HCT116 (cell line): ENCODE results near the gene CBLB. TPM values are rescaled to one million over a fixed set of nuclear protein-coding genes. Genes with fewer than 3 reads are reported as not detected.

Experiments used
- ATAC-seq: fragments of 200-7000 bp; cut with Tn5 transposase; 2 replicates; pipeline ENCODE4 v1.9.1; 2020; ENCODE audit warnings: mild to moderate bottlenecking, moderate library complexity
- BruUV-seq: library from RNA; stranded (reverse); fragments of 400-500 nt; replicated peaks from 2 replicates; lab custom pipeline; 2021; lab: Mats Ljungman, UMichigan
- CTCF ChIA-PET: fragments of 300-600 bp; sonication (Branson Sonifier 250); formaldehyde crosslinking; loops from one replicate; lab custom pipeline; 2021; ENCODE audit warnings: antibody characterized with exemption; lab: Charles Lee
- POLR2A ChIA-PET: fragments of 300-600, 350-600 bp; sonication (Branson Sonifier 250); formaldehyde crosslinking; loops from one replicate; lab custom pipeline; 2021; ENCODE audit warnings: antibody characterized with exemption; lab: Charles Lee
- RAD21 ChIA-PET, 2 experiments: fragments of 300-600 bp; sonication (Branson Sonifier 250); formaldehyde crosslinking; loops; one replicate each; lab custom pipeline; 2023; ENCODE audit warnings: low total read pairs in 2 of 2; ENCODE audit not compliant: uncharacterized antibody in 2 of 2, unreplicated experiment in 2 of 2, low non-redundant PET in 1 of 2; lab: Charles Lee
- DNase-seq: peaks from one replicate; pipeline ENCODE4 v3.0.0-alpha.2; 2010; ENCODE audit warnings: low read depth, low spot score
- H2AFZ ChIP-seq: fragments of 200-600 bp; shearing (Covaris generic), sonication (generic); 2 replicates; pipeline ENCODE4 v1.6.1; 2017; ENCODE audit warnings: low read depth, mixed run types, mixed read lengths, antibody characterized with exemption, low read length; ENCODE audit not compliant: poor library complexity, severe bottlenecking
- H3K27ac ChIP-seq: 2 replicates; pipeline ENCODE4 v1.5.1; 2012; ENCODE audit warnings: low read depth, low read length
- H3K27me3 ChIP-seq: fragments of 200-600 bp; sonication (generic); 2 replicates; pipeline ENCODE4 v1.6.1; 2016; ENCODE audit warnings: mixed run types, low read length, mixed read lengths; ENCODE audit not compliant: insufficient read depth
- H3K36me3 ChIP-seq, 2 experiments: fragments of 200-500 bp in 1 of 2; fragments of 200-600 bp in 1 of 2; sonication (Bioruptor generic) in 1 of 2; sonication (generic) in 1 of 2; 2 replicates each; pipeline versions ENCODE4 v1.5.1 to v1.6.1; 2014 to 2016; ENCODE audit warnings: low read length in 2 of 2, inconsistent platforms in 1 of 2, mixed read lengths in 1 of 2, mixed run types in 1 of 2; ENCODE audit not compliant: insufficient read depth in 2 of 2, control insufficient read depth in 1 of 2
- H3K4me1 ChIP-seq, 2 experiments: fragments of 200-600 bp in 1 of 2; sonication (generic) in 1 of 2; 2 replicates each; pipeline versions ENCODE4 v1.5.1 to v1.6.1; 2012 to 2017; ENCODE audit warnings: low read length in 2 of 2, inconsistent platforms in 1 of 2, mild to moderate bottlenecking in 1 of 2, mixed read lengths in 1 of 2, mixed run types in 1 of 2, moderate library complexity in 1 of 2; ENCODE audit not compliant: insufficient read depth in 2 of 2, control insufficient read depth in 1 of 2
- H3K4me2 ChIP-seq: fragments of 200-600 bp; sonication (generic); 2 replicates; pipeline ENCODE4 v1.6.1; 2017; ENCODE audit warnings: mixed run types, low read length, mixed read lengths
- H3K4me3 ChIP-seq, 2 experiments: fragments of 200-600 bp in 1 of 2; sonication (generic) in 1 of 2; replicated peaks in 1 of 2; 2 replicates each; pipeline ENCODE4 v1.5.1; 2011 to 2016; ENCODE audit warnings: low read length in 2 of 2, control low read depth in 1 of 2, low read depth in 1 of 2, mild to moderate bottlenecking in 1 of 2, mixed read lengths in 1 of 2, mixed run types in 1 of 2
- H3K79me2 ChIP-seq: fragments of 200-600 bp; sonication (generic); 2 replicates; pipeline ENCODE4 v1.6.1; 2017; ENCODE audit warnings: mild to moderate bottlenecking, mixed run types, low read length, moderate library complexity, mixed read lengths; ENCODE audit not compliant: insufficient read depth
- H3K9ac ChIP-seq: fragments of 200-600 bp; sonication (generic); 2 replicates; pipeline ENCODE4 v1.6.1; 2016; ENCODE audit warnings: low read length, mixed read lengths
- H3K9me2 ChIP-seq: fragments of 200-600 bp; sonication (generic), shearing (Covaris generic); 2 replicates; pipeline ENCODE4 v1.6.1; 2017; ENCODE audit warnings: mixed run types, mild to moderate bottlenecking, moderate library complexity; ENCODE audit not compliant: insufficient read depth
- H3K9me3 ChIP-seq, 2 experiments: fragments of 200-500 bp in 1 of 2; fragments of 200-600 bp in 1 of 2; sonication (Bioruptor generic) in 1 of 2; sonication (generic) in 1 of 2; 2 replicates each; pipeline ENCODE4 v1.6.1; 2014 to 2017; ENCODE audit warnings: low read length in 2 of 2, mixed read lengths in 2 of 2, inconsistent platforms in 1 of 2, low read depth in 1 of 2, mild to moderate bottlenecking in 1 of 2, mixed run types in 1 of 2, moderate library complexity in 1 of 2; ENCODE audit not compliant: control insufficient read depth in 1 of 2, insufficient read depth in 1 of 2
- H4K20me1 ChIP-seq: fragments of 200-600 bp; sonication (generic), shearing (Covaris generic); 2 replicates; pipeline ENCODE4 v1.6.1; 2017; ENCODE audit warnings: mixed run types, mild to moderate bottlenecking, moderate library complexity; ENCODE audit not compliant: insufficient read depth
- CBX3 ChIP-seq: IDR thresholded peaks from 2 replicates; pipeline ENCODE4 v1.6.1; 2012; ENCODE audit warnings: low read depth
- EGR1 ChIP-seq: IDR thresholded peaks from 2 replicates; pipeline ENCODE4 v1.6.1; 2012; ENCODE audit warnings: low read depth
- ELF1 ChIP-seq: IDR thresholded peaks from 2 replicates; pipeline ENCODE4 v1.6.1; 2012; ENCODE audit warnings: low read depth, borderline replicate concordance
- FOSL1 ChIP-seq: IDR thresholded peaks from 2 replicates; pipeline ENCODE4 v1.6.1; 2012; ENCODE audit warnings: low read depth
- JUND ChIP-seq: IDR thresholded peaks from 2 replicates; pipeline ENCODE4 v1.6.1; 2012
- SP1 ChIP-seq: IDR thresholded peaks from 2 replicates; pipeline ENCODE4 v1.6.1; 2012; ENCODE audit warnings: low read depth
- SRF ChIP-seq: IDR thresholded peaks from 2 replicates; pipeline ENCODE4 v1.6.1; 2012; ENCODE audit warnings: low read depth
- YY1 ChIP-seq: IDR thresholded peaks from 2 replicates; pipeline ENCODE4 v1.6.1; 2011; ENCODE audit warnings: low read length, low read depth, moderate library complexity, mild to moderate bottlenecking; ENCODE audit not compliant: insufficient replicate concordance; ENCODE audit errors: extremely low read depth
- intact Hi-C: fragments of 100-400 bp; cut with micrococcal nuclease; formaldehyde crosslinking; loops from 2 replicates; pipeline ENCODE4 v1.10.0; 2022
- total RNA-seq: library from RNA; stranded (reverse); gene quantifications from one replicate; pipeline ENCODE4 v1.2.1, GENCODE V29; 2021; ENCODE audit not compliant: unreplicated experiment
- TF ChIP-seq, protein P1 (sequence below): IDR thresholded peaks from 2 replicates; pipeline ENCODE4 v1.6.1; 2011; ENCODE audit warnings: mild to moderate bottlenecking, low read length, moderate library complexity; ENCODE audit not compliant: insufficient replicate concordance; ENCODE audit errors: extremely low read depth

CBLB gene
- total RNA-seq, 1 experiment from 2014 or later, result 10.4 TPM

DNA sequence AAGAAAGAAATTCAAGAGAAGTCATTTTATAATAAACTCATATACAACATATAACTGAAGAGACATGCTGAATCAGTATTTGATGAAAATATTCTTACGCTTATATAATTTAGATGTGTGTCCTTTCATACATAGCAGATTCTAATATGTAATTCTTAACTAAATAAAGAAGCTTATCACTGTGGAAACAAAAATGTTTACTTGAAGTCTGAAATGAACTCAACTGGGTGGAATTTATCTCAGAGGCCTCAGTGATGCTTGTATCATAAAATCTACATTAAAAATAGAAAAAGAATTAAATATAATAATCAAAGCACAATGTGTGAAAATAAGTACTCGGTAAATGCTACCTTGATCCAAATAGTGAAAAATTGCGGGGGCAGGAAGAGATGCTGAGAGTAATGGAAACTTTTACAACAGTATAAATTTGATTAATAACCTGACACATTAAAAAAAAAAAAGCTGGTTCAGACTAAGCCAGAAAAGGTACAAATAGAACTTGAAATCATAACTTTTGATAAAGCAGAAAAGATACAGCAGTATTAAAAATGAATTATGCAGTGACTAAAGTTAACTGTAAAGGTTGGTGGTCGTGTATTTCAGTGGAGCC lies 12.0 kb upstream of the CBLB start:
- Histone ChIP-seq H3K4me1 (no peaks in the 10 kb centered on the region), H3K9ac (no peak overlapping the region), H3K9me2 (no peaks in the 10 kb centered on the region), H2AFZ (no peak overlapping the region), H3K27ac (no peak overlapping the region), H3K4me3 (no peak overlapping the region), H3K27me3 (no peaks in the 10 kb centered on the region), H3K4me2 (no peak overlapping the region), H3K79me2 (no peaks in the 10 kb centered on the region), H3K36me3 (no peaks in the 10 kb centered on the region), H4K20me1 (no peaks in the 10 kb centered on the region), H3K9me3 (no peaks in the 10 kb centered on the region)
- DNase-seq (no peak), ATAC-seq (no peak)
- TF ChIP-seq CBX3 (no peak), EGR1 (no peak), YY1 (no peak), JUND (no peak), SP1 (no peak), FOSL1 (no peak), ELF1 (no peak), SRF (no peak)
- TF ChIP-seq, protein P1, sequence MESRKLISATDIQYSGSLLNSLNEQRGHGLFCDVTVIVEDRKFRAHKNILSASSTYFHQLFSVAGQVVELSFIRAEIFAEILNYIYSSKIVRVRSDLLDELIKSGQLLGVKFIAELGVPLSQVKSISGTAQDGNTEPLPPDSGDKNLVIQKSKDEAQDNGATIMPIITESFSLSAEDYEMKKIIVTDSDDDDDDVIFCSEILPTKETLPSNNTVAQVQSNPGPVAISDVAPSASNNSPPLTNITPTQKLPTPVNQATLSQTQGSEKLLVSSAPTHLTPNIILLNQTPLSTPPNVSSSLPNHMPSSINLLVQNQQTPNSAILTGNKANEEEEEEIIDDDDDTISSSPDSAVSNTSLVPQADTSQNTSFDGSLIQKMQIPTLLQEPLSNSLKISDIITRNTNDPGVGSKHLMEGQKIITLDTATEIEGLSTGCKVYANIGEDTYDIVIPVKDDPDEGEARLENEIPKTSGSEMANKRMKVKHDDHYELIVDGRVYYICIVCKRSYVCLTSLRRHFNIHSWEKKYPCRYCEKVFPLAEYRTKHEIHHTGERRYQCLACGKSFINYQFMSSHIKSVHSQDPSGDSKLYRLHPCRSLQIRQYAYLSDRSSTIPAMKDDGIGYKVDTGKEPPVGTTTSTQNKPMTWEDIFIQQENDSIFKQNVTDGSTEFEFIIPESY, result no peak
- no TSS peak for BruUV-seq
- ChIA-PET RAD21 (no interaction called here), CTCF (no interaction called here), POLR2A (no interaction called here)
- intact Hi-C loops, result no loop called here
